PC-9 (cell line): Measurements from ENCODE around the gene ETV3L.
"Not testable (repeated sequence)": the region's sequence is repeated elsewhere in the genome, so short reads cannot be mapped to it uniquely, and the experiment has no call there.

Experiments used
- CTCF ChIP-seq: fragments of 200-600 bp; sonication (generic); conservative IDR thresholded peaks from 2 replicates; pipeline ENCODE4 v1.6.1; 2017; ENCODE audit warnings: mixed run types, antibody characterized with exemption, mild to moderate bottlenecking, moderate library complexity
- EZH2 ChIP-seq: fragments of 200-600 bp; sonication (generic); IDR thresholded peaks from 2 replicates; pipeline ENCODE4 v1.8.0; 2017; ENCODE audit warnings: antibody characterized with exemption, low read depth

- not testable (repeated sequence) for TF ChIP-seq CTCF, EZH2
These were observed 40.4 kb downstream of the ETV3L start for GRCh38 chr1:157059241-157059640.
